GM18873 (cell line): ENCODE data around the gene COX6A2.

Source experiments
- ATAC-seq: cut with Tn5 transposase; IDR thresholded peaks from one replicate; pipeline ENCODE4 v1.9.1; 2021; ENCODE audit warnings: mild to moderate bottlenecking, moderate library complexity, moderate number of reproducible peaks; ENCODE audit not compliant: unreplicated experiment, low FRiP score

Gene COX6A2

DNA sequence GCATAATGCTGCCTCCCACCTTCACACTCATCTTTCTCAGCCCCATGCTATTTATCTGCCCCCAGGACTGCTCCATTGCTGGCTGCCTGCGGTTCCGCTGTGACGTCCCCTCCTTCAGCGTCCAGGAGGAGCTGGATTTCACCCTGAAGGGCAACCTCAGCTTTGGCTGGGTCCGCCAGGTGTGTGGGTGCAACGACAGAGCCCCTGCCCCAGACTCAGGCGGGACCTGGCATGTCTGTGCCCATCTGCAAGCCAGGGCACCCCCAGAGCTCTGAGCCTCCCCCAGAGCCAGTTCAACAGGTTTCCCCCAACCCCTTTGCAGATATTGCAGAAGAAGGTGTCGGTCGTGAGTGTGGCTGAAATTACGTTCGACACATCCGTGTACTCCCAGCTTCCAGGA is 48.0 kb downstream of the COX6A2 start:
- no peak for ATAC-seq
